Naive B cell (primary cell): Measurements from ENCODE around the gene LPAR1. TPM values are rescaled to one million over a fixed set of nuclear protein-coding genes. Genes with fewer than 3 reads are reported as not detected.
"Not testable (repeated sequence)": the region's sequence is repeated elsewhere in the genome, so short reads cannot be mapped to it uniquely, and the experiment has no call there.

ENCODE experiments used
- ATAC-seq, 2 donors: fragments of 150-1000 bp; cut with Tn5 transposase; 2 replicates each; pipeline ENCODE4 v1.10.0; 2021; ENCODE audit warnings: low read depth in 2 of 2, mild to moderate bottlenecking in 2 of 2, moderate library complexity in 2 of 2
- DNase-seq: peaks from one replicate; pipeline ENCODE4 v3.0.0; 2022
- H3K27ac Mint-ChIP-seq, 6 donors: one replicate each; pipeline ENCODE4 v1.8.0; 2020 to 2022; ENCODE audit warnings: mild to moderate bottlenecking in 6 of 6, mixed read lengths in 6 of 6, moderate library complexity in 5 of 6, inconsistent platforms in 2 of 6
- H3K27me3 Mint-ChIP-seq, 3 donors: one replicate each; pipeline ENCODE4 v1.8.0; 2021 to 2022; ENCODE audit warnings: mixed read lengths in 3 of 3, mild to moderate bottlenecking in 1 of 3
- H3K36me3 Mint-ChIP-seq, 2 donors: one replicate each; pipeline ENCODE4 v1.8.0; 2020 to 2022; ENCODE audit warnings: mixed read lengths in 2 of 2, inconsistent platforms in 1 of 2, mild to moderate bottlenecking in 1 of 2
- H3K4me1 Mint-ChIP-seq, 3 donors: one replicate each; pipeline ENCODE4 v1.8.0; 2020 to 2022; ENCODE audit warnings: mixed read lengths in 3 of 3, inconsistent platforms in 1 of 3, mild to moderate bottlenecking in 1 of 3, moderate library complexity in 1 of 3
- H3K4me3 Mint-ChIP-seq, 8 donors: one replicate each; pipeline ENCODE4 v1.8.0; 2020 to 2022; ENCODE audit warnings: mild to moderate bottlenecking in 8 of 8, mixed read lengths in 8 of 8, moderate library complexity in 8 of 8, inconsistent platforms in 2 of 8
- H3K9me3 Mint-ChIP-seq, 7 donors: one replicate each; pipeline ENCODE4 v1.8.0; 2020 to 2022; ENCODE audit warnings: mixed read lengths in 7 of 7, mild to moderate bottlenecking in 5 of 7, inconsistent platforms in 2 of 7, moderate library complexity in 1 of 7
- polyA plus RNA-seq, 6 donors: library from polyadenylated mRNA; unstranded; fragments of 300-500 nt; fragmentation: Illumina TruSeq; gene quantifications; one replicate each; pipeline ENCODE4 v1.2.3, GENCODE V29; 2021; ENCODE audit warnings: low read depth in 6 of 6

LPAR1 gene
- polyA plus RNA-seq, 6 donors from 2014 or later, result not detected

GRCh38 chr9:110886832-110887231, 151.4 kb downstream of the LPAR1 start:
- no peaks in the 10 kb centered on the region for H3K9me3 Mint-ChIP-seq
- no peak for ATAC-seq

DNA sequence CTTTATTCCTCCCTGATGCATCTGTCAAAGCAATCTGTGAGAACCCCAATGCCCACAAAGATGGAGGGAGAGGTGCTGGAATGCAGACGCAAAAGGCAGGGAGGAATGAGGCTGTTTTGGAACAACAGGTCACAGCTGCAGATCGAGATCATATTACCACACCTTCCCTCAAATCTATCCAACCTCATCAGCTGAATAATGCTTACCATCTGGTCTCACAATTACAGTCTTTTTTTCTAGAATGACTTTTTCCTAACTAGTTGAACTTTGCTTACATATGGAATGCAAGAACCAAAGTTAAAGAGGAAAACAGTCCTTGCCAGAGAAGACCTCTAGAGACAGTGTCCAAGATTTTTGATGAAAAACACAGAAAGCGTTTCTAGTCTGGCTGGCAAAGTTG, 158.1 kb downstream of the LPAR1 start:
- H3K4me1 Mint-ChIP-seq, result peaks cover 0 to 4% (median 3%) of the 10 kb centered on the region in 3 donors
- H3K36me3 Mint-ChIP-seq, result no peaks in the 10 kb centered on the region
- H3K9me3 Mint-ChIP-seq, result peaks cover 0 to 6% (median 0%) of the 10 kb centered on the region in 7 donors
- no peak for ATAC-seq
- H3K27me3 Mint-ChIP-seq, result peaks cover 3 to 6% (median 4%) of the 10 kb centered on the region in 3 donors
- no peak for DNase-seq
- no peak overlapping the region for H3K4me3 Mint-ChIP-seq
- H3K27ac Mint-ChIP-seq, result no peak overlapping the region

More at GRCh38 chr9:110886832-110887231, 151.4 kb downstream of the LPAR1 start:
- Mint-ChIP-seq H3K4me1 (no peaks in the 10 kb centered on the region), H3K36me3 (no peaks in the 10 kb centered on the region), H3K27me3 (no peaks in the 10 kb centered on the region), H3K27ac (no peak overlapping the region), H3K4me3 (no peak overlapping the region)
- DNase-seq, result no peak

DNA sequence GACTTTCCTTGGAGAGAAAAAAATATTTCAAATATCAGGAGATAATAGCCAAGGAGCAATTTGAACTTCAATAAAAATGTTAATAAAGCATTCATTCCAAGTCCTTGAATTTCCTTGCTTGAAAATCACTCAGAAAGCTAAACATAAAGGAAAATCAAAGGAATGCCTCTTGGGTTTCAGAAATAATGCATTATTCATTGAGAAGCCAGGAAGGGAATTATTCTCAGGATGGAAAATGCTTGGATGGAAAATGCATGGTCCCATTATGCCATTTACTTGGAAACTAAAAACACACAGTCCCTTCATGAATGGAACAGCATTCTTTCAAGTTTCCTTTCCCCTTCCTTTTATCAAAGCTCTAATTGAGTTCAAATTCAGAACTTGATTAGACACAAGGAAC, 160.9 kb downstream of the LPAR1 start:
- Mint-ChIP-seq H3K36me3 (no peaks in the 10 kb centered on the region), H3K9me3 (peaks cover 0 to 7% (median 0%) of the 10 kb centered on the region in 7 donors), H3K27me3 (peaks cover 7 to 16% (median 14%) of the 10 kb centered on the region in 3 donors), H3K27ac (no peak overlapping the region), H3K4me1 (peaks cover 0 to 5% (median 3%) of the 10 kb centered on the region in 3 donors), H3K4me3 (no peak overlapping the region)
- DNase-seq (no peak), ATAC-seq (no peak)

DNA sequence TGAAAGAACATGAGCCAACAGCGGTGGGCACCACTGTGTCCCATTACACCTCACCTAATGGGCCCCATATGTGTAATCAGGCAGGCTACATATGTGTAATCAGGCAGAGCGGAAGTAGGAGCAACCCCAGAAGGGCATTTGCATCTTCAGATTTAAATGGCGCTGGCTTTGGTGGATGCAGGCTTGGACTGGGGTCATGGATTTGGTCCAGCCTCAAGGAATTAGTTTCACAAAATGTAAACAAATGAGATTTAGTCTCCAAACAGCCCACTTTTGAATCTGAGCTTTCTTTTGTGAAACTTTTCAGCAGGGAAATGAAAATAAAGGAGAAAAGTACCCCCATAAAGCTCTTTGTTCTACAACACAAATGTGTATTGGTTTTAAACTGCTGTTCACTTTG, 161.3 kb downstream of the LPAR1 start:
- no peak for ATAC-seq
- peaks cover 10 to 21% (median 14%) of the 10 kb centered on the region in 3 donors for H3K27me3 Mint-ChIP-seq
- H3K9me3 Mint-ChIP-seq, result peaks cover 0 to 7% (median 0%) of the 10 kb centered on the region in 7 donors
- no peak overlapping the region for H3K27ac Mint-ChIP-seq
- H3K36me3 Mint-ChIP-seq, result no peaks in the 10 kb centered on the region
- no peak overlapping the region for H3K4me3 Mint-ChIP-seq
- H3K4me1 Mint-ChIP-seq, result peaks cover 0 to 5% (median 3%) of the 10 kb centered on the region in 3 donors
- DNase-seq, result no peak

DNA sequence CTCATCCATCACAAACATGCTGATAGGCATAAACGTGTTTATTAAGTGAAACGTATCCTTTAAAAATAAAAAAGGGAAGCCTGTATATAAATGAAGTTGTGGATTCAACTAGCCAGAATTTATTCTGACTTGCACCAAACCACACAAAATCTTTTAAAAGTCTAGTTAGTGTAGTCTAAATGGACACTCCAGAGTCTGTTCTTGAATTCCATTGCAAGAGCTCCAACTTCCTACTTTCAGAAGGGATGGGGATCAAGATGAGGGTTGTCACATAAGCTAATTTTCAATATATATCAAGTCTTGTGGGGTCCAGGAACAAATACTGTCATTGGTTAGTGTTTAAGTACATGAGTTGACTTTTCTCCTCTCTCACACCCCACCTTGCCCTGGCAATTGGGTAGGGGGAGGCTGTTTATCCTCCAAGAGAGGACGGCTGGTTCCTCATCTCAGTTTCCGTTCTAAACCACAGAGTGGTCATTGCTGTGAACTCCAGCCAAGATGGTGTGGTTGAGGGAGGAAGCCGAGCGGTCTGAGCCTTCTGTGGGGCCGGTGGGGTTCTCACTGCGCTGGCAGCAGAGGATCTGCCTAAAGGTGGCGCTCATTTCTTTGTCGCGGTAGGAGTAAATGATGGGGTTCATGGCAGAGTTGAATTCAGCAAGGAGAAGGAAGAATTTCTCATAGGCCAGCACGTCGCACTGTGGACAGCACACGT, 163.2 kb downstream of the LPAR1 start:
- Mint-ChIP-seq H3K4me1 (peaks cover 0 to 5% (median 3%) of the 10 kb centered on the region in 3 donors), H3K9me3 (peaks cover 0 to 7% (median 0%) of the 10 kb centered on the region in 7 donors), H3K4me3 (no peak overlapping the region), H3K27me3 (peaks cover 10 to 21% (median 15%) of the 10 kb centered on the region in 3 donors), H3K27ac (no peak overlapping the region), H3K36me3 (no peaks in the 10 kb centered on the region)
- DNase-seq (no peak), ATAC-seq (no peak)

GRCh38 chr9:110872920-110873319, 165.3 kb downstream of the LPAR1 start:
- no peak overlapping the region for H3K4me3 Mint-ChIP-seq
- peaks cover 0 to 5% (median 3%) of the 10 kb centered on the region in 3 donors for H3K4me1 Mint-ChIP-seq
- H3K36me3 Mint-ChIP-seq, result no peaks in the 10 kb centered on the region
- ATAC-seq, result no peak
- peaks cover 0 to 4% (median 0%) of the 10 kb centered on the region in 7 donors for H3K9me3 Mint-ChIP-seq
- DNase-seq, result no peak
- no peak overlapping the region for H3K27ac Mint-ChIP-seq
- H3K27me3 Mint-ChIP-seq, result peaks cover 10 to 21% (median 14%) of the 10 kb centered on the region in 3 donors

- peaks cover 0 to 4% (median 0%) of the 10 kb centered on the region in 7 donors for H3K9me3 Mint-ChIP-seq
- peaks cover 10 to 21% (median 14%) of the 10 kb centered on the region in 3 donors for H3K27me3 Mint-ChIP-seq
- DNase-seq (no peak), ATAC-seq (no peak)
- no peak overlapping the region for H3K4me3 Mint-ChIP-seq
- no peaks in the 10 kb centered on the region for H3K36me3 Mint-ChIP-seq
- H3K4me1 Mint-ChIP-seq, result peaks cover 0 to 5% (median 3%) of the 10 kb centered on the region in 3 donors
- H3K27ac Mint-ChIP-seq, result no peak overlapping the region
Measured at GRCh38 chr9:110871736-110872135, 166.5 kb downstream of the LPAR1 start.

DNA sequence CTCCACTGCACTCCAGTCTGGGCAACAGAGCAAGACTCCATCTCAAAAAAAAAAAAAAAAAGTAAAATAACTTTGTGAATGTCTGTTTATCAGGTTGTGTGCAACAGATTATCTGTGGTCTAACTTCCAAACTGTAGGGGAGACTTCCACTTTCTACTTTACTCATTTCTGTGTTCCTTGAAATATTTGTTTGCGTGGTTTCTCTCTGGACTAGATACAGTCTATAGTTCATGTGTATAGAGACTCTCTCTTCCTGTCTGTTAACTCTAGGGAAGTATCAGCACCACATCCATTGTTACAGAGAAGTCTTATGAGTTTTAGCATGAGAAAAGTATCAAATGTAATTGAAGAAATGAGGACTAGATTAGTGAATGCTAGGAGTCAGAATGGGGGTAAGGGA, 168.3 kb downstream of the LPAR1 start:
- H3K27ac Mint-ChIP-seq, result no peak overlapping the region
- peaks cover 0 to 5% (median 0%) of the 10 kb centered on the region in 7 donors for H3K9me3 Mint-ChIP-seq
- no peak overlapping the region for H3K4me3 Mint-ChIP-seq
- H3K4me1 Mint-ChIP-seq, result no peaks in the 10 kb centered on the region
- H3K27me3 Mint-ChIP-seq, result peaks cover 5 to 15% (median 10%) of the 10 kb centered on the region in 3 donors
- DNase-seq, result no peak
- ATAC-seq, result no peak
- no peaks in the 10 kb centered on the region for H3K36me3 Mint-ChIP-seq

DNA sequence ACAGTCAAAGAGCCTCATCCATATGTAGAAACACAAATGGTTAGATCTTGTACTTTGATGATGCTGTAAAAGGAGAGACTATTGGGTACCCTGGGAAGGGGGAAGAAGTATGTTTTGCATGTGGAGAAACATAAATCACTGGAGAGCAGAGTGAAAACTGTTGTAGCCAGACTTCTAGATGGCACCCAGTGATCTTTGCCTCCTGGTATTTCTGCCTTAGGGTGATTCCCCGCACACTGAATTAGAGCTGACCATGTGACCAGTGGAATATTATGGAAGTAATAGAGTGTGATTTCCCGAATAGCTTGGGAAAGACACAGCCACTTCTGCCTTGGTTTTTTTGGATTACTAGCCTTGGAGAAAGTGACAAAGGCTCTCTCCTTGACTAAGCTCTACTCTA, 174.3 kb downstream of the LPAR1 start:
- Mint-ChIP-seq H3K4me3 (no peak overlapping the region), H3K9me3 (peaks cover 4 to 41% (median 21%) of the 10 kb centered on the region in 7 donors), H3K27me3 (no peaks in the 10 kb centered on the region), H3K36me3 (no peaks in the 10 kb centered on the region), H3K27ac (no peak overlapping the region), H3K4me1 (no peaks in the 10 kb centered on the region)
- ATAC-seq (no peak), DNase-seq (no peak)

DNA sequence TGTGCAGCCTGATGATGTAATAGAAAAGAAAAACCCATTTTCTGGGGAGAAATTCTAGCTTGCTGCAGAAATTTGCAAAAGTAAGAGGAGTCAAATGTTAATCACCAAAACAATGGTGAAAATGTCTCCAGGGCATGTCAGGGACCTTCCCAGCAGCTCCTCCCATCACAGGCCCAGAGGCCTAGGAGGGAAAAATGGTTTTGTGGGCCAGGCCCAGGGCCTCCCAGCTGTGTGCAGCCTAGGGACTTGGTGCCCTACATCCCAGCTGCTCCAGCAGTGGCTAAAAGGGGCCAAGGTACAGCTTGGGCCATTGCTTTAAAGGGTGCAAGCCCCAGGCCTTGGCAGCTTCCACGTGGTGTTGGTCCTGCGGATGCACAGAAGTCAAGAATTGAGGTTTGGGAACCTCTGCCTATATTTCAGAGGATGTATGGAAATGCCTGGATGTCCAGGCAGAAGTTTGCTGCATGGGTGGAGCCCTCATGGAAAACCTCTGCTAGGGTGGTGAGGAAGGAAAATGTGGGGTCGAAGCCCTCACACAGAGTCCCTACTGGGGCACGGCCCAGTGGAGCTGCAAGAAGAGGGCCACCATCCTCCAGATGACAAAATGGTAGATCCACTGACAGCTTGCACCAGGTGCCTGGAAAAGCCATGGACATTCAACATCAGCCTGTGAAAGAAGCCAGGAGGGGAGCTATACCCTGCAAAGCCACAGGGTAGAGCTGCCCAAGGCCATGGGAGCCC, 176.7 kb downstream of the LPAR1 start:
- DNase-seq, H3K36me3 Mint-ChIP-seq, H3K4me1 Mint-ChIP-seq, H3K27ac Mint-ChIP-seq, H3K4me3 Mint-ChIP-seq, ATAC-seq, H3K27me3 Mint-ChIP-seq: not testable (repeated sequence)
- H3K9me3 Mint-ChIP-seq, result peaks cover 7 to 45% (median 21%) of the 10 kb centered on the region in 7 donors

DNA sequence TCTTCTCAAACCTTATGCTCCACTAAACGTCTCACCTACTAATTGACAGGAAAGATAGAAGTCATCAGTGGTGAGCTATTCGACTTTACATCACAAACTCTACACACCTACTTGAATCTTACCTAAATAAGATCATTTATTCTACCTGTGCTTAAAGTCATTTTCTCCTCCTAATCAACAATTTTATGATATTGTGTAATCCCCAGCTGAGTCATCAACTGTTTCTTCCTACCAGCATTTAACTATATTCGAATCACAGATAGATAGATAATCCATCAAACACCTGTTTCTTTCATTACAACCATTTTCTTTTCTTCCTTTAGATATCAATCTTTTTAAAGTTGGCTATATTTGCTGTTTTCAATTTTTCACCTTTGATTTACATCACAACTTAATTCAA, 181.5 kb downstream of the LPAR1 start:
- peaks cover 10 to 47% (median 29%) of the 10 kb centered on the region in 7 donors for H3K9me3 Mint-ChIP-seq
- no peaks in the 10 kb centered on the region for H3K36me3 Mint-ChIP-seq
- ATAC-seq (no peak), DNase-seq (no peak)
- H3K4me3 Mint-ChIP-seq, result no peak overlapping the region
- no peak overlapping the region for H3K27ac Mint-ChIP-seq
- no peaks in the 10 kb centered on the region for H3K27me3 Mint-ChIP-seq
- no peaks in the 10 kb centered on the region for H3K4me1 Mint-ChIP-seq

DNA sequence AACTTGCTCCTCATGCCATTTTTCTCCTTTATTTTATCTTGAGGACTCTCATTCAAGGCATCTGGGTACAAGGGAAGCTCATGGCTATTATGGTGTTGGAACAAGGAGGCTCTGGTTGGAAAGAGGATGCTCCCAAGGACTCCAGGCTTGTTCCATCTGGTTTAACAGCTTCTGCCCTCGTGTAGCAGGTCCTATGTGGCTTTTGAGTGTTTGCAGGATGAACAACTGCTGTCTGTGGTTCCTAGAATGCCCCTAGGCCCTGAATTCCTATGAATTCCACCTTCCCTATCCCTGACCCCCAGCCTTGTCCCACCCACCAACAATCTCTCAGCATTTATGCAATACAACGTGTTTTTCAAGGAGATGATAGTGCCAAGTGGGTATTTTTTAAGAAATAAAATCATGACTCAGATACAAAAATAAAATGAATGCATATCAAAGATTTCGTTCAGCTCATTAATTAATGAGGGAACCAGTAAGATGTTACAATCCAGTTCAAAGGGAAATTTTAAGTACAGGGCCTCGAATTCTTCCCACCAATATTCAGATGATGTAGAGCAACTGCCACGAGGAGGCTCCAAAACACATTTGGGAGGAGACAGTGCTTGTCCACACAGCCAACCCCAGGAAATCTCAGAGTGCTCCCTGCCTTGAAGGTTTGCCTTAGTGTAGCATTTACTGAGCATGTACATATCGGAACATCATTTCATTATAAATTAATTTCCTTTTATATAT, 187.7 kb downstream of the LPAR1 start:
- Mint-ChIP-seq H3K4me1 (no peaks in the 10 kb centered on the region), H3K9me3 (peaks cover 3 to 12% (median 8%) of the 10 kb centered on the region in 7 donors), H3K27ac (no peak overlapping the region), H3K36me3 (no peaks in the 10 kb centered on the region), H3K27me3 (no peaks in the 10 kb centered on the region), H3K4me3 (no peak overlapping the region)
- DNase-seq, result no peak
- ATAC-seq, result no peak

- H3K4me1 Mint-ChIP-seq, result no peaks in the 10 kb centered on the region
- peaks cover 0 to 2% (median 0%) of the 10 kb centered on the region in 7 donors for H3K9me3 Mint-ChIP-seq
- ATAC-seq, result no peak
- no peak overlapping the region for H3K4me3 Mint-ChIP-seq
- no peak for DNase-seq
- no peaks in the 10 kb centered on the region for H3K36me3 Mint-ChIP-seq
- no peak overlapping the region for H3K27ac Mint-ChIP-seq
- H3K27me3 Mint-ChIP-seq, result no peaks in the 10 kb centered on the region
Measured at GRCh38 chr9:110847671-110848070, 190.6 kb downstream of the LPAR1 start.
